HuH-7 (cell line): ENCODE results near the gene MGMT.

ENCODE experiments used
- DNase-seq: peaks from one replicate; pipeline ENCODE4 v3.0.0; 2011; ENCODE audit warnings: low spot score

The MGMT gene

GRCh38 chr10:129594811-129595210 lies 127.8 kb downstream of the MGMT start:
- DNase-seq, result no peak

GRCh38 chr10:129598413-129598812 lies 131.4 kb downstream of the MGMT start:
- DNase-seq, result no peak

- DNase-seq, result no peak
These were observed 132.1 kb downstream of the MGMT start for GRCh38 chr10:129599160-129599559.

GRCh38 chr10:129601737-129602136 lies 134.7 kb downstream of the MGMT start:
- no peak for DNase-seq

- no peak for DNase-seq
These were observed 136.0 kb downstream of the MGMT start for GRCh38 chr10:129602938-129603535.

- DNase-seq, result no peak
These were observed 137.4 kb downstream of the MGMT start for GRCh38 chr10:129604333-129605032.

GRCh38 chr10:129605266-129605985 lies 138.4 kb downstream of the MGMT start:
- DNase-seq, result no peak

- no peak for DNase-seq
These were observed 139.0 kb downstream of the MGMT start for GRCh38 chr10:129605986-129606518.

- DNase-seq, result no peak
These were observed 140.6 kb downstream of the MGMT start for GRCh38 chr10:129607607-129608109.

- DNase-seq, result no peak
These were observed 141.6 kb downstream of the MGMT start for GRCh38 chr10:129608653-129609052.

GRCh38 chr10:129609551-129609950 lies 142.5 kb downstream of the MGMT start:
- DNase-seq, result no peak

GRCh38 chr10:129612481-129613109 lies 145.6 kb downstream of the MGMT start:
- DNase-seq, result no peak

GRCh38 chr10:129613377-129613980 lies 146.4 kb downstream of the MGMT start:
- DNase-seq, result no peak

GRCh38 chr10:129614341-129614740 lies 147.3 kb downstream of the MGMT start:
- no peak for DNase-seq

GRCh38 chr10:129615381-129615780 lies 148.3 kb downstream of the MGMT start:
- DNase-seq, result no peak

GRCh38 chr10:129615921-129616525 lies 149.0 kb downstream of the MGMT start:
- DNase-seq, result no peak

- no peak for DNase-seq
These were observed 150.7 kb downstream of the MGMT start for GRCh38 chr10:129617768-129618167.

- no peak for DNase-seq
These were observed 154.0 kb downstream of the MGMT start for GRCh38 chr10:129621062-129621461.

GRCh38 chr10:129621693-129622092 lies 154.7 kb downstream of the MGMT start:
- no peak for DNase-seq

- no peak for DNase-seq
These were observed 155.2 kb downstream of the MGMT start for GRCh38 chr10:129622291-129622690.

GRCh38 chr10:129622736-129623135 lies 155.7 kb downstream of the MGMT start:
- no peak for DNase-seq
